Measurements from ENCODE around the gene MBNL2.

Gene MBNL2

DNA sequence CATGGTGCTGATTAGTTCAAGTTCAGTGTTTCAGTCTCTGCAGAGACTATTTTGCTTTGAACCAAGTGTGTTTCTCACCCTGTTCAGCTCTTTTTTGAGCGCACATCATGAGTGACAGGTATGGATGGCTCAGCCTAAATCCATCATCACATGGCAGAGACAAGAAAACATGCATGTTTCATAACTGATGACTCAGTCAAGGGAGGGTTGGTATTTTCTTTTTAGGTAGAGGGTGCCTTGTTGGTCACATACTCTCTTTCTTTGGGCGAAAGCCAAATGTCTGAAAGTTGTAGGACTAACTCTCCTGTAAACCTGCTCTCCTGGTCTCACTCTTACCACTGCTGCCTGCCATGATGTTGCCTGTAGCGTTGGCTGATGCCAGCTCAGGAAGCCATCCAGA, 163.7 kb downstream of the MBNL2 start:
- H3K9ac ChIP-seq (ENCODE audit: low read length): no peak overlapping the region
- H3K4me1 ChIP-seq (ENCODE audit: control insufficient read depth, insufficient read depth, low read length): peaks cover 7% of the 10 kb centered on the region
- no peak overlapping the region for H3K4me3 ChIP-seq (ENCODE audit: low read length)
- no peak overlapping the region for H3K27ac ChIP-seq (ENCODE audit: low read depth, low read length)
- H3K36me3 ChIP-seq (ENCODE audit: control insufficient read depth, insufficient read depth, low read length): peaks cover 5% of the 10 kb centered on the region
- no peaks in the 10 kb centered on the region for H3K27me3 ChIP-seq (ENCODE audit: control insufficient read depth, insufficient read depth, low read length)

DNA sequence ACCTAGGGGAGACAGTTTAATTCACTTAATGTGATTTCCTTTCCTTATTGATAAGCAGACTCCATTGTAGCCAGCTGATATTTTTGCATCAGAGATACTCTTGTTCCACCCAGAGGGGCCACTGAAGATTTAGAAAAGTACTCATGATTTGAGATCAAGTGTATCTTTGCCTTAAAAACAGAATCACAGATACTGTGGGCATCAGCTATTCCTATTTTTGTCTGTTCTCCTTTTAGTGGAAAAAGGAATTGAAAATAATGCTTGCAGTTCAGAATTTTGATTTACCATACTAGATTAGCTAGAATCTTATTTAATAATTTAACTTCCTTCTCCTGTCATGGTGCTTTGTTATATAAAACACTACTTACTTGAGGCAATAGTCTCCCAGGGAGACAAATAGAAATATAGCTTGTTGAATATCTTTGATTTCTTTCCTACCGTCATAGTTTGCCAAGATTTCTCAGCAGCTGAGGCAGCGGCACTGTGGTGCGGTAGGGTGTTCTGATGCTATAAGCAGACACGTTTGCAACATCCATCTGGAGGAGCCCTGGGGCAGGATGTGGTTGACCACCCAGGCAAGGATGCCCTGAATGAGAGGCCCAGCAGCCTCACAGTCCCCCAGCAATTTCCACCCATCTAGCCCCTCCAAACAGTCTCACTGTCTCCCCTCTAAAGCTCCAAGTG, 164.8 kb downstream of the MBNL2 start:
- Histone ChIP-seq H3K27ac (ENCODE audit: low read depth, low read length) (no peak overlapping the region), H3K27me3 (ENCODE audit: control insufficient read depth, insufficient read depth, low read length) (no peaks in the 10 kb centered on the region), H3K4me3 (ENCODE audit: low read length) (no peak overlapping the region), H3K36me3 (ENCODE audit: control insufficient read depth, insufficient read depth, low read length) (peaks cover 5% of the 10 kb centered on the region), H3K9ac (ENCODE audit: low read length) (no peak overlapping the region), H3K4me1 (ENCODE audit: control insufficient read depth, insufficient read depth, low read length) (peaks cover 7% of the 10 kb centered on the region)

DNA sequence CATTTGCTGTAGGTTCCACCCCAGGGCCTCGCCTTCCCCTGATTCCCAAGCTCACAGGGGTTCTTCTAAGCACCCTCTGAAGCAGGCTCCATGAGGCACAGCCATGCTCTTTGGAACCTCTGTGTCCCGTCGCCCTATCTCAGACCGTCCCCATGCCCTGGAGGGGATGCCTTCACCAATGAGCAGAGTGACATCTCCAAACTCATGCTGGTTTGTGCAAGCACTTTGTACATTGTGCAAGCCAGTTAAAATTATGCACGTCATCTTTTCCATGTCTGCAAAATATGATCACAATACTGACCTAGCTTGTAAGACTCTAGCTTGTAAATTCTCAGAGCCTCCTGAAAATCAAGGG, 165.3 kb downstream of the MBNL2 start:
- Histone ChIP-seq H3K4me3 (ENCODE audit: low read length) (no peak overlapping the region), H3K9ac (ENCODE audit: low read length) (no peak overlapping the region), H3K36me3 (ENCODE audit: control insufficient read depth, insufficient read depth, low read length) (peaks cover 5% of the 10 kb centered on the region), H3K27me3 (ENCODE audit: control insufficient read depth, insufficient read depth, low read length) (no peaks in the 10 kb centered on the region), H3K27ac (ENCODE audit: low read depth, low read length) (no peak overlapping the region), H3K4me1 (ENCODE audit: control insufficient read depth, insufficient read depth, low read length) (peaks cover 7% of the 10 kb centered on the region)

DNA sequence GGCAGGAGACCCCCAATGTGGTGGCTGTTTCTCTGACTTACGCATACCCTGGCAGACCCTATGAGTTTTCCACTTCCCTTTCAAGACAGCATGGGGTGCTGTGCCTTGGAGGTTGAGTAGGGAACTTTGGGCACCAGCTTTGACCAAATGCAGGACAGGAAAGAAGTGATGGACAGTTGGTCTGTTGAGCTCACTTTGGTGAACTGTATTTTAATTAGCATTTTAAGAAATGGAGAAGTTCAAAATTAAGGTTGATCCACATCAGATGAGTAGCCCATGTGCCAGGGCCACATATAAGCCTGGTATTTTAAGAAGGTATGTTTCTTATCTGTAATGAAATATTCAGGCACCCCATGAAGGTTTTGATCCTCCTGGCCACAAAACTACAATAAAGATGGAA, 165.8 kb downstream of the MBNL2 start:
- H3K4me3 ChIP-seq (ENCODE audit: low read length): no peak overlapping the region
- no peaks in the 10 kb centered on the region for H3K27me3 ChIP-seq (ENCODE audit: control insufficient read depth, insufficient read depth, low read length)
- peaks cover 5% of the 10 kb centered on the region for H3K36me3 ChIP-seq (ENCODE audit: control insufficient read depth, insufficient read depth, low read length)
- no peak overlapping the region for H3K9ac ChIP-seq (ENCODE audit: low read length)
- H3K4me1 ChIP-seq (ENCODE audit: control insufficient read depth, insufficient read depth, low read length): peaks cover 7% of the 10 kb centered on the region
- no peak overlapping the region for H3K27ac ChIP-seq (ENCODE audit: low read depth, low read length)

DNA sequence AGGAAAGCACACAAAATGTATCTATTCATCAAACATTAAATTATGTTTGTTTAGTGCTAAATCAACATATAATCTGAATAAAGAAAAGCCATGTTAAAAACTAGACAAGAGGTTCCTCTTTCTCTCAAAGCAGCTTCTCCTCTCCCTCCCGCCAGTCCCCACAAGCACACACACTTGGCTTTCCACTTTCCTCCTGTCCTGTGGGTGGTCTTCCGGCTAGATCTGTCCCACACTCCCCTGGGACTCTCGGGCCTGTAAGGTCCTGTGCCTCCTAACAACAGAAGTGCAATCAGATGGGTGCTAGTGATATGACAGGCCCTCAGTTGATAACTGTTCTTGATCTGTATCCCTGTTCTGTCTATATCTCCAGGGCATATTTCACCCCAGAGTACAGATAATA, 166.2 kb downstream of the MBNL2 start:
- H3K27ac ChIP-seq (ENCODE audit: low read depth, low read length): no peak overlapping the region
- H3K36me3 ChIP-seq (ENCODE audit: control insufficient read depth, insufficient read depth, low read length): peaks cover 5% of the 10 kb centered on the region
- no peak overlapping the region for H3K9ac ChIP-seq (ENCODE audit: low read length)
- H3K4me1 ChIP-seq (ENCODE audit: control insufficient read depth, insufficient read depth, low read length): peaks cover 7% of the 10 kb centered on the region
- H3K27me3 ChIP-seq (ENCODE audit: control insufficient read depth, insufficient read depth, low read length): no peaks in the 10 kb centered on the region
- H3K4me3 ChIP-seq (ENCODE audit: low read length): no peak overlapping the region

DNA sequence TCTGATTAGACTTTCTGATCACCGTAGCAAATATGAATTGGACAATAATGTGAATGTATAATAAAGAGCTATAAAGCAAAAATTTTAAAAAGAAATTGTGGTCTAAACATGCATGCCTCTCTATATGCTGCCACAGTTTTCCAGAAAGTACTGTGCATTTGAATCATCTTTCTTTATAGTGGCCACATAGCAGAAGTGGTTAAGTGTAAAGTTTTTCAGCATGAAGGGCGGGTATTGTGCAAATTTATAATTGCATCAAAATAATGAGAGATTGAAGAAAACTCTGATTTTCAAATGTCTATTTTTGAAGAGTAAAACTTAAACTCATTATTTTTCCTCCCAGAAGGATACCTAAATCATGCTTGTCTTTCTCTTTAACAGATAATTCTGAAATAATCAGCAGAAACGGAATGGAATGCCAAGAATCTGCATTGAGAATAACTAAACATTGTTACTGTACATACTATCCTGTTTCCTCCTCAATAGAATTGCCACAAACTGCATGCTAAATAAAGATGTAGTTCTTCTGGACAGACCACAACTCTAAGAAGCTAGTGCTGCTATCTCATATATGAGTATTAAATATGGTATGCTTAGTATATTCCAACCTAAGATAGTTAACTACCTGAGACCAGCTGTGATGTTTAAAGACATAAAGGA, 168.9 kb downstream of the MBNL2 start:
- peaks cover 1% of the 10 kb centered on the region for H3K36me3 ChIP-seq (ENCODE audit: control insufficient read depth, insufficient read depth, low read length)
- H3K4me1 ChIP-seq (ENCODE audit: control insufficient read depth, insufficient read depth, low read length): no peaks in the 10 kb centered on the region
- H3K27me3 ChIP-seq (ENCODE audit: control insufficient read depth, insufficient read depth, low read length): no peaks in the 10 kb centered on the region
- H3K27ac ChIP-seq (ENCODE audit: low read depth, low read length): no peak overlapping the region
- H3K9ac ChIP-seq (ENCODE audit: low read length): no peak overlapping the region
- no peak overlapping the region for H3K4me3 ChIP-seq (ENCODE audit: low read length)

DNA sequence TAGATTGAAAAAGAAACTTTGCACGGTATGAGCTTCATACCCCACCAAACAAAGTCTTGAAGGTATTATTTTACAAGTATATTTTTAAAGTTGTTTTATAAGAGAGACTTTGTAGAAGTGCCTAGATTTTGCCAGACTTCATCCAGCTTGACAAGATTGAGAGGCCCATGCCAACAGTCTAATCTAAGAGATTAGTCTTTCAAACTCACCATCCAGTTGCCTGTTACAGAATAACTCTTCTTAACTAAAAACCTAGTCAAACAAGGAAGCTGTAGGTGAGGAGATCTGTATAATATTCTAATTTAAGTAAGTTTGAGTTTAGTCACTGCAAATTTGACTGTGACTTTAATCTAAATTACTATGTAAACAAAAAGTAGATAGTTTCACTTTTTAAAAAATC, 169.9 kb downstream of the MBNL2 start:
- Histone ChIP-seq H3K27me3 (ENCODE audit: control insufficient read depth, insufficient read depth, low read length) (no peaks in the 10 kb centered on the region), H3K4me1 (ENCODE audit: control insufficient read depth, insufficient read depth, low read length) (no peaks in the 10 kb centered on the region), H3K27ac (ENCODE audit: low read depth, low read length) (no peak overlapping the region), H3K4me3 (ENCODE audit: low read length) (no peak overlapping the region), H3K9ac (ENCODE audit: low read length) (no peak overlapping the region), H3K36me3 (ENCODE audit: control insufficient read depth, insufficient read depth, low read length) (no peaks in the 10 kb centered on the region)

DNA sequence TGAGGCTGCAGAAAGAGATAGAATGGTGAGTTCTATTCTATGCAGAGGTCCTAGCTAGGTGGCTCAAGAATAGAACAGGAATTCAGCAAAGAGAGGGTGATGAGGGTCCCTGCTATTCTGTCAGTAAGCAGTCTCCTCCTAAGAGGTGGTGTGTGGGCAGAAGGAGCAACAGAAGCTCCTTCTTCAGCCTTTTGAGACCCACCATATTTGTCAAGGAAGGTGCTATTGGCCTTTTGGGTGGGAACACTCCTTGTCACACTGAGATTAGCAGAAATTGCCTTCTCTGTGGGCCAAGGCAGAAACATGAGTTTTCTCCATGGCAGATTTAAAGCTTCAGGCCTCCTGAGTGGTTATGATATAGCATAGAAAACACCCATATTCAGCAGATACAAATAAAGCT, 172.4 kb downstream of the MBNL2 start:
- Histone ChIP-seq H3K4me3 (ENCODE audit: low read length) (no peak overlapping the region), H3K36me3 (ENCODE audit: control insufficient read depth, insufficient read depth, low read length) (no peaks in the 10 kb centered on the region), H3K9ac (ENCODE audit: low read length) (no peak overlapping the region), H3K27ac (ENCODE audit: low read depth, low read length) (no peak overlapping the region), H3K4me1 (ENCODE audit: control insufficient read depth, insufficient read depth, low read length) (no peaks in the 10 kb centered on the region), H3K27me3 (ENCODE audit: control insufficient read depth, insufficient read depth, low read length) (no peaks in the 10 kb centered on the region)

DNA sequence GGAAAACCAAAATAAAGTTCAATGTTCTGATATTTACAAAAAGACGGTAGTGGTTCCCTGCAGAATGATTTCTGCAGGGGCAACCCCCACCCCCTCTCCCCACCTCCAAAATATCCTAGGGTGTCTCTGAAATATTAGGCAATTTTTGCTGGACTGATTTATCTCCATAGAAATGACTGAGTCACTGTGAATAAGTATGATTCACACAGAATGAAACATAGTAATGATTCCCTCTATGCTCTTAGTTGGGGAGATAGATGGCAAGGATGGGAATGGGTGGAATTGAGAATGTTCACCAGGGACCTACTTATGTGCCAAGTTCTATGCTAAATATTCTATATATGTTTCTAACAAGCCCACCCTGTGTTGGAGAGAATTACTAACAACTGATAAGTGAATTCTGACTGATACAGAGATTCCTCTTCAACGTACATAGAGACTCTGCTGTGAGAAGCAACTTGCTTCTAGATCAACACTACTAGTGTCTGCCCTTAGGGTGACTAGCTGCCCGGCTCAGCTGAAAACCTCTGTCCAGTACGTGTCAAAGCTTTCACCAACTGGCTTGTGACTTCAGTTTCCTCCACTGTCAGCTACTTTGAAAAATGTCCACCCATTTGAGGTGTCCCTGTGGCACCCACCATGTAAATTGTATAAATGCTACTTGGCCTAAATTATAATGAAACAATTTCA, 173.5 kb downstream of the MBNL2 start:
- no peaks in the 10 kb centered on the region for H3K36me3 ChIP-seq (ENCODE audit: control insufficient read depth, insufficient read depth, low read length)
- H3K4me1 ChIP-seq (ENCODE audit: control insufficient read depth, insufficient read depth, low read length): no peaks in the 10 kb centered on the region
- no peaks in the 10 kb centered on the region for H3K27me3 ChIP-seq (ENCODE audit: control insufficient read depth, insufficient read depth, low read length)
- no peak overlapping the region for H3K27ac ChIP-seq (ENCODE audit: low read depth, low read length)
- no peak overlapping the region for H3K4me3 ChIP-seq (ENCODE audit: low read length)
- H3K9ac ChIP-seq (ENCODE audit: low read length): no peak overlapping the region

DNA sequence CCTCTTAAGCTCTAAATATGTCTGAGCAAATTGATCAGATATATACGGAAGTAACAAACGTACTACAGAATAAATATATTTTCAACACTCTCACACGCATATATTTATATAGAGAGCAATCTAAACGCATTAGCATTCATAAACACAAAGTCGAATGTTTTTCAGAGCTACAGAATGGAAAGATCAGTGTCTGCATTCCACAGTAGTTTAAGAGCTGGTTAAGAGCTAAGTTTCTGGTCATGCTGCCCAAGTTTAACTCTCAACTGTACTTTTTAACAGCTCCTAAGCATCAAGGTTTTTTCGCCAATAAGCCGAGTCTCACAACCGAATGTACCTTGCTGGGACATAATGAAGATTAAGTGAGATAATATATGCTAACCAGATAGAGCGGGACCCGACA, 175.1 kb downstream of the MBNL2 start:
- no peaks in the 10 kb centered on the region for H3K4me1 ChIP-seq (ENCODE audit: control insufficient read depth, insufficient read depth, low read length)
- no peaks in the 10 kb centered on the region for H3K27me3 ChIP-seq (ENCODE audit: control insufficient read depth, insufficient read depth, low read length)
- H3K27ac ChIP-seq (ENCODE audit: low read depth, low read length): no peak overlapping the region
- H3K9ac ChIP-seq (ENCODE audit: low read length): no peak overlapping the region
- no peaks in the 10 kb centered on the region for H3K36me3 ChIP-seq (ENCODE audit: control insufficient read depth, insufficient read depth, low read length)
- H3K4me3 ChIP-seq (ENCODE audit: low read length): no peak overlapping the region

DNA sequence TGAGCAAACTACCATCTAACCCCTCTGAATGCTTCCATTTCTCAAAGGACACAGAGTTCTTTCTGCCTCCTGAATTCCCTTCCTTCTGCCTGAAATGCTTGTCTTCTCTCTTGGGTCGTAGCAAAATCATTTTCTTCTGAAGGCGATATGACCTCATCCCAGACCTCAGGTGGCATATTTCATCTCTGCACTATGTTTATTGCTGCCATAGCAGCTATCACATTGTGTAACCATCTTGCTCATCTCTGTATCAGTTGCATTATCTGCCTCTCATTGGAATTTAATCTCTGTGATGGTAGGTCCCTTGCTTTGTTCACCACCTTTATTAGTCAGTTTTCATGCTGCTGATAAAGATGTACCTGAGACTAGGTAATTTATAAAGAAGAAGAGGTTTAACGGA, 179.3 kb downstream of the MBNL2 start:
- Histone ChIP-seq H3K4me3 (ENCODE audit: low read length) (no peak overlapping the region), H3K27me3 (ENCODE audit: control insufficient read depth, insufficient read depth, low read length) (no peaks in the 10 kb centered on the region), H3K36me3 (ENCODE audit: control insufficient read depth, insufficient read depth, low read length) (no peaks in the 10 kb centered on the region), H3K4me1 (ENCODE audit: control insufficient read depth, insufficient read depth, low read length) (no peaks in the 10 kb centered on the region), H3K27ac (ENCODE audit: low read depth, low read length) (no peak overlapping the region), H3K9ac (ENCODE audit: low read length) (no peak overlapping the region)

DNA sequence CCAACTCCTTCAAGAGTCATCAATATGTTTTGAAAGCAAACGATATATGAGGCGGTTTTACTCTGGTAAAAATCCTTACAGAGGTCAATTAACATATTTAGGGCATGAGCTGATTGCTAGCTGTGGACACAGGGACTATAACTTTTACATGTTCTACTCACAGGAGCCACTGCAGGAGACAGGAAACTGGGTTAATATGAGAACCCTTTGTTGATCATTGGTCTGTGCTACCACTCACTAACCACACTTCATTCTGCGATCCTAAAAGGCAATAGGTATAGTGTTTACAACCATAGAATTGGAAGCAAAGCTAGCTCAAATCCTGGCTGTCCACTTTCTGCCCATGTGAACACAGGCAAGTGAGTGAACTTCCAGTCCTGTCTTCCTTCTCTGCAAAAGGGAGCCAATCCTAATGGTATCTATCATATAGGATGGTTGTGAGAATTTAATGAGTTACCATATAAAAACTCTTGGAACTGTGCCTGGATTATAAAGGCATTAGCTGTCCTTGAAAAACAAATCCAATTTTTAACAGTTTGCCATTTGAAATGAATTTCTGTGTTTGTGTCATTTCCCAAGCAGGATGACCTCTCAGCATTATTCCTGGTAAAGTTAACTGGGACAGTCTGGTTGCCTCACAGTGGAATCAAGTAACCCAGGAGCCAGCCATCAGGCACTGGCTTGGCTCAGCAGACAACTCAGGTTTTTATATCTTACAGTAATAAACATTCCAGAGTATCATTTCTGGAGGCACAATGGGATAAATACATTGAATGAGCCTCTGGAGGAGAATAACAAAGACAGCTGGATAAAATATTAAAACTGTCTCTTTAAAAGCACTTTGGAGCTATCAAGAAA, 182.0 kb downstream of the MBNL2 start:
- Histone ChIP-seq H3K4me3 (ENCODE audit: low read length) (no peak overlapping the region), H3K9ac (ENCODE audit: low read length) (no peak overlapping the region), H3K27me3 (ENCODE audit: control insufficient read depth, insufficient read depth, low read length) (no peaks in the 10 kb centered on the region), H3K4me1 (ENCODE audit: control insufficient read depth, insufficient read depth, low read length) (no peaks in the 10 kb centered on the region), H3K36me3 (ENCODE audit: control insufficient read depth, insufficient read depth, low read length) (no peaks in the 10 kb centered on the region), H3K27ac (ENCODE audit: low read depth, low read length) (no peak overlapping the region)

Data from rectal smooth muscle tissue (tissue), 1 donor.